Endodermal cell (in vitro differentiated cells): Measurements from ENCODE around the gene FOXN4. TPM values are rescaled to one million over a fixed set of nuclear protein-coding genes. Genes with fewer than 3 reads are reported as not detected.

Experiments
- DNase-seq: peaks from one replicate; pipeline ENCODE4 v3.0.0-alpha.2; 2017
- H3K27ac ChIP-seq: 2 replicates; pipeline ENCODE4 v1.5.1; 2013; ENCODE audit warnings: mild to moderate bottlenecking, low read depth, low read length, moderate library complexity
- H3K27me3 ChIP-seq: 2 replicates; pipeline ENCODE4 v1.6.1; 2013; ENCODE audit warnings: mild to moderate bottlenecking, low read length, moderate library complexity; ENCODE audit not compliant: insufficient read depth, control insufficient read depth, poor library complexity, severe bottlenecking
- H3K36me3 ChIP-seq: 2 replicates; pipeline ENCODE4 v1.7.0; 2013; ENCODE audit warnings: mild to moderate bottlenecking, low read length, moderate library complexity; ENCODE audit not compliant: control insufficient read depth, insufficient read depth
- H3K4me1 ChIP-seq: one replicate; pipeline ENCODE4 v1.7.0; 2013; ENCODE audit warnings: low read length; ENCODE audit not compliant: control insufficient read depth, insufficient read depth
- H3K4me3 ChIP-seq: 2 replicates; pipeline ENCODE4 v1.5.1; 2013; ENCODE audit warnings: mild to moderate bottlenecking, low read length, moderate library complexity
- H3K9ac ChIP-seq: 2 replicates; pipeline ENCODE4 v1.6.1; 2013; ENCODE audit warnings: mild to moderate bottlenecking, low read length, moderate library complexity; ENCODE audit not compliant: poor library complexity, severe bottlenecking; ENCODE audit errors: extremely low read depth
- H3K9me3 ChIP-seq: 2 replicates; pipeline ENCODE4 v1.6.1; 2013; ENCODE audit warnings: mild to moderate bottlenecking, low read length, moderate library complexity; ENCODE audit not compliant: control insufficient read depth
- H3K27ac Mint-ChIP-seq: 2 replicates; pipeline ENCODE4 v1.8.0; 2020; ENCODE audit warnings: mixed read lengths
- H3K27me3 Mint-ChIP-seq: 2 replicates; pipeline ENCODE4 v1.8.0; 2021; ENCODE audit warnings: mild to moderate bottlenecking, mixed read lengths; ENCODE audit not compliant: insufficient read depth
- H3K36me3 Mint-ChIP-seq: 2 replicates; pipeline ENCODE4 v1.8.0; 2020; ENCODE audit warnings: low read depth, mixed read lengths
- H3K4me1 Mint-ChIP-seq: 2 replicates; pipeline ENCODE4 v1.8.0; 2020; ENCODE audit warnings: mixed read lengths
- H3K4me3 Mint-ChIP-seq: 2 replicates; pipeline ENCODE4 v1.8.0; 2020; ENCODE audit warnings: mild to moderate bottlenecking, moderate library complexity, mixed read lengths
- H3K9me3 Mint-ChIP-seq: 2 replicates; pipeline ENCODE4 v1.8.0; 2020; ENCODE audit warnings: mild to moderate bottlenecking, mixed read lengths
- WGBS, 2 experiments: methylation state at CpG; one replicate each; pipeline versions ENCODE4 v1.1.5 to v1.1.7; 2013; ENCODE audit warnings: missing lambda C conversion rate in 2 of 2, mixed read lengths in 1 of 2; ENCODE audit not compliant: insufficient coverage in 1 of 2, insufficient read length in 1 of 2; 5-methylcytosine and 5-hydroxymethylcytosine counted together
- total RNA-seq, 2 donors: library from RNA; stranded (reverse); fragmentation: NEBNext Ultra II Directional in 1 of 2; extraction: Animal tissue kit (Norgen Biotek cat#: 25700) in 1 of 2; gene quantifications; 2 replicates in 1 of 2; 3 replicates in 1 of 2; pipeline ENCODE4 v1.2.1, GENCODE V29; 2021
- TF ChIP-seq, protein P1 (sequence below): fragments of 200-600 bp; sonication (generic); conservative IDR thresholded peaks from 2 replicates; pipeline ENCODE4 v1.5.0; 2021; ENCODE audit warnings: antibody characterized with exemption, mild to moderate bottlenecking

FOXN4 gene
- total RNA-seq, 2 donors from 2014 or later = 0.20 to 0.55 TPM

DNA sequence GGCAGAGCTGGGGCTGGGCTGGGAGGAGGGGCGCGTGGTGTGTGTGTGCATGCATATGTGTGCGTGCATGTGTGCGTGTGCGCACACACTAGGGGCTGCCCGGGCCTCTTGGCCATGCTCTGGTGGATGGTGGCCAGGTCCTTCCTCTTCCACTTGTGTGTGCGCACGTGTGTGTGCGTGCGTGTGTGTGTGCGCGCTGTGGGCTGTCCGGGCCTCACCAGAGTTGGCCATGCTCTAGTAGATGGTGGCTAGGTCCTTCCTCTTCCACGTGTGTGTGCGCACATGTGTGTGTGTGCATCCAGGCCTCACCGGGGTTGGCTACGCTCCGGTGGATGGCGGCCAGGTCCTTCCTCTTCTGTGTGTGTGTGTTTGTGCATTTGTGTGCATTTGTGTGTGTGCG, 24.7 kb downstream of the FOXN4 start:
- Histone ChIP-seq H3K27ac (no peak overlapping the region), H3K9me3 (no peaks in the 10 kb centered on the region), H3K9ac (no peak overlapping the region), H3K36me3 (no peaks in the 10 kb centered on the region), H3K27me3 (no peaks in the 10 kb centered on the region), H3K4me1 (no peaks in the 10 kb centered on the region), H3K4me3 (no peak overlapping the region)
- Mint-ChIP-seq H3K9me3 (no peaks in the 10 kb centered on the region), H3K4me3 (no peak overlapping the region), H3K4me1 (no peaks in the 10 kb centered on the region), H3K27ac (no peak overlapping the region), H3K27me3 (no peaks in the 10 kb centered on the region), H3K36me3 (no peaks in the 10 kb centered on the region)
- DNase-seq = no peak
- WGBS, 2 experiments = 92 to 97% methylated on average over 13 to 20 of the region's 20 CpGs
- TF ChIP-seq, protein P1, sequence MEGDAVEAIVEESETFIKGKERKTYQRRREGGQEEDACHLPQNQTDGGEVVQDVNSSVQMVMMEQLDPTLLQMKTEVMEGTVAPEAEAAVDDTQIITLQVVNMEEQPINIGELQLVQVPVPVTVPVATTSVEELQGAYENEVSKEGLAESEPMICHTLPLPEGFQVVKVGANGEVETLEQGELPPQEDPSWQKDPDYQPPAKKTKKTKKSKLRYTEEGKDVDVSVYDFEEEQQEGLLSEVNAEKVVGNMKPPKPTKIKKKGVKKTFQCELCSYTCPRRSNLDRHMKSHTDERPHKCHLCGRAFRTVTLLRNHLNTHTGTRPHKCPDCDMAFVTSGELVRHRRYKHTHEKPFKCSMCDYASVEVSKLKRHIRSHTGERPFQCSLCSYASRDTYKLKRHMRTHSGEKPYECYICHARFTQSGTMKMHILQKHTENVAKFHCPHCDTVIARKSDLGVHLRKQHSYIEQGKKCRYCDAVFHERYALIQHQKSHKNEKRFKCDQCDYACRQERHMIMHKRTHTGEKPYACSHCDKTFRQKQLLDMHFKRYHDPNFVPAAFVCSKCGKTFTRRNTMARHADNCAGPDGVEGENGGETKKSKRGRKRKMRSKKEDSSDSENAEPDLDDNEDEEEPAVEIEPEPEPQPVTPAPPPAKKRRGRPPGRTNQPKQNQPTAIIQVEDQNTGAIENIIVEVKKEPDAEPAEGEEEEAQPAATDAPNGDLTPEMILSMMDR = no peak

DNA sequence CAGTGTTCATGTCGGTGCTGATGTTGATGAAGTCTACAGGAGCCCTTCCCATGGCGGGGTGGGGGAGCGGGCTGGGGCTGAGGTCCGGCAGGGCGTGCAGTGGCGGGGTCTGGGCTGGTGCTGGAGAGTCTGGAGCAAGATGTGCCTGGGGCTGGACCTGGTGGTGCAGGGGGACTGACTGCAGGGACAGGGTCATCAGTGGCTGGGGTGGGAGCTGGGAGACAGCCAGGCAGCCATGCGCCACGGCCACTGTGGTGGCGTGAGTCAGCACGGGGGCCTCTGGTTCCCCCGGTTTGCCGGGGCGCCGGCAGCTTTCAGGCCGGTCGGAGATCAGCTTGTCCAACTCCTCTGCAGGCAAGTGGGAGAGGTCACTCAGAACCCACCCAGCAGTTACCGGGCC, 27.6 kb downstream of the FOXN4 start:
- 93 to 96% methylated on average over 5 to 15 of the region's 17 CpGs for WGBS, 2 experiments

GRCh38 chr12:109279525-109279924, 29.6 kb downstream of the FOXN4 start:
- no peak overlapping the region for H3K27ac Mint-ChIP-seq
- WGBS, 2 experiments = 93 to 100% methylated on average over 7 to 13 of the region's 13 CpGs
- H3K4me3 Mint-ChIP-seq = no peak overlapping the region
- no peaks in the 10 kb centered on the region for H3K9me3 ChIP-seq
- no peaks in the 10 kb centered on the region for H3K9me3 Mint-ChIP-seq
- H3K4me1 Mint-ChIP-seq = peaks cover 9% of the 10 kb centered on the region
- H3K27me3 ChIP-seq = no peaks in the 10 kb centered on the region
- H3K4me1 ChIP-seq = no peaks in the 10 kb centered on the region
- no peak overlapping the region for H3K4me3 ChIP-seq
- TF ChIP-seq, protein P1 = no peak
- no peak for DNase-seq
- no peak overlapping the region for H3K27ac ChIP-seq
- no peaks in the 10 kb centered on the region for H3K27me3 Mint-ChIP-seq
- no peaks in the 10 kb centered on the region for H3K36me3 Mint-ChIP-seq
- no peaks in the 10 kb centered on the region for H3K36me3 ChIP-seq
- H3K9ac ChIP-seq = no peak overlapping the region

More for the DNA sequence above, 27.6 kb downstream of the FOXN4 start:
- Mint-ChIP-seq H3K4me1 (peaks cover 9% of the 10 kb centered on the region), H3K4me3 (no peak overlapping the region), H3K27ac (no peak overlapping the region), H3K27me3 (no peaks in the 10 kb centered on the region), H3K36me3 (no peaks in the 10 kb centered on the region), H3K9me3 (no peaks in the 10 kb centered on the region)
- H3K4me3 ChIP-seq = no peak overlapping the region
- no peak for DNase-seq
- no peaks in the 10 kb centered on the region for H3K36me3 ChIP-seq
- no peaks in the 10 kb centered on the region for H3K9me3 ChIP-seq
- H3K27me3 ChIP-seq = no peaks in the 10 kb centered on the region
- TF ChIP-seq, protein P1 = no peak
- H3K4me1 ChIP-seq = no peaks in the 10 kb centered on the region
- no peak overlapping the region for H3K27ac ChIP-seq
- H3K9ac ChIP-seq = no peak overlapping the region
